ENCODE results near the gene DLGAP4.

DNA sequence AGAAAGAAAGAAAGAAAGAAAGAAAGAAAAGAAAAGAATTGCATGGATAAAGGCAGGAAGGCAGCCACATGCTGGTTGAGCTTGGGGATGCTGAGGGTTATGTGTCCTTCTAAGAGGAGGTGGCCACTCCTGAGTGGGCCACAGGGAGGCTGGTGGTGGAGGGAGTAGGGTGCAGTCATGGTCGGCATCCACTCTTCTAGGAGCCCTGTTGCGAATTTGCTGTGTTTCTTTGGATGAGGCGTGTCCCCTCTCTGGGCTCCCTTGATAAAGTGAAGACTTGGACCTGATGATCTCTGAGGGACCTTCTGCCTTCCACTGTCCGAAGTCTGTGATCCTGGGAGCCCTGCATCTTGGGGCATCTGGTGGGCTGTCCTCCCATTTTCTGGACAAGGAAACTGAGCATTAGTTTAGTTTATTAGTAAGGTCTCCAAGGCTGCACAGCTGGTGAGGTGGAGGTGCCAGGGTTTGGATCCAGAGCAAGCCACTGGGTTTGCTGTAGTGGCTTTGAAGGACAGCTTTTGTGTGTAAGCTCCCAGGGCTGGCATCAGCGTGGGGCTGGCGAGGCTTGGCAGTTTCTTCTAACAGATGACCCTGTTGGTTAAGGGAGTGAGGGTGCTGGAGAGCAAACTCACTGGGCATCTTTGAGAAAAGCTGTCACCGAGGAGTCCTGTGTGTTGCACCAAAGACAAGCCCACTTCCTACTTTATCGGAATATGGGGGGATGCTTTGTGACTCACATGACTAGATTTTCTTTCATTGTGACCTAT lies 4.3 kb downstream of the DLGAP4 start:
- TF ChIP-seq POLR2A (IDR thresholded peaks at IDR 0.05) = no peak
- TF ChIP-seq, protein P1, sequence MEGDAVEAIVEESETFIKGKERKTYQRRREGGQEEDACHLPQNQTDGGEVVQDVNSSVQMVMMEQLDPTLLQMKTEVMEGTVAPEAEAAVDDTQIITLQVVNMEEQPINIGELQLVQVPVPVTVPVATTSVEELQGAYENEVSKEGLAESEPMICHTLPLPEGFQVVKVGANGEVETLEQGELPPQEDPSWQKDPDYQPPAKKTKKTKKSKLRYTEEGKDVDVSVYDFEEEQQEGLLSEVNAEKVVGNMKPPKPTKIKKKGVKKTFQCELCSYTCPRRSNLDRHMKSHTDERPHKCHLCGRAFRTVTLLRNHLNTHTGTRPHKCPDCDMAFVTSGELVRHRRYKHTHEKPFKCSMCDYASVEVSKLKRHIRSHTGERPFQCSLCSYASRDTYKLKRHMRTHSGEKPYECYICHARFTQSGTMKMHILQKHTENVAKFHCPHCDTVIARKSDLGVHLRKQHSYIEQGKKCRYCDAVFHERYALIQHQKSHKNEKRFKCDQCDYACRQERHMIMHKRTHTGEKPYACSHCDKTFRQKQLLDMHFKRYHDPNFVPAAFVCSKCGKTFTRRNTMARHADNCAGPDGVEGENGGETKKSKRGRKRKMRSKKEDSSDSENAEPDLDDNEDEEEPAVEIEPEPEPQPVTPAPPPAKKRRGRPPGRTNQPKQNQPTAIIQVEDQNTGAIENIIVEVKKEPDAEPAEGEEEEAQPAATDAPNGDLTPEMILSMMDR (IDR thresholded peaks at IDR 0.05) = no peak
- TF ChIP-seq POLR2AphosphoS5 (IDR thresholded peaks at IDR 0.05) = no peak
- TF ChIP-seq EP300 (IDR thresholded peaks at IDR 0.05) = no peak

Data from stomach (tissue), 4 donors.